Measurements from ENCODE around the gene PLK5.

DNA sequence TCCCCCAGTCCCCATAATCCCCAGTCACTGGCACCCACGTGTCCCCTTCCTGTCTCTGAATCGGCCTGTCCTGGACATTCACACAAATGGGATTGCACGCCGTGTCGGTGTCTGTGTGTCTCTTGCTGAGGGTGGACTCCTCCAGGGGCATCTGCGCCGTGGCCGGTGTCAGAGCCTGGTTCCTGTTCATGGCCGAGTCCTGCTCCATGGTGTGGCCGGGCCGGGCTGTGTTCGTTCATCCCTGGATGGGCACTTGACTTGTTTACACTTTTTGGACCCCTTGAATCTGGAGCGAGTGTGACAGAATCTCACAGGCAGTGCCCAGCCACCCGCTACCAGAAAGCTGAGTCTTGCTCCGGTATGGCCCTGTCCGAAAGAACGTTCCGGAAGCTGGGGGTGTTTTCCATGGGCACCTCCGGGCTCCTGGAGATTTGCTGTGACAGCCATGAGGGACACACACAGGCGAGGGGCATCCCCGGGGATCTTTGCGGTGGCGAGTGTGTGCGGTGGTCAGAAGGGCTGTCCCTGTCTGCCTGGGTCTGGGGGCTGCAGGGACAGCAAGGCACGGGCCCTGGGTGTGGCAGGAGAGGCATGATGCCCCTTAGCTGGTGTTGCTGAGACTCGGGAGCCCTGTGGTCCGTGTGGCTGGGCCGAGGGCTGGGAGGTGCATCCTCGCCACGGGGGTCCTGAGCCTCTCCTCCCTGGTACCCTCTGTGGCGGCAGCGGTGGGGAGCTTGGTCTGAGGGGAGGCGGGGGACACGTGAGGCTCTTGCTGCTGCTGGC, 50.7 kb downstream of the PLK5 start:
- TF ChIP-seq POLR2A (IDR thresholded peaks at IDR 0.05; ENCODE audit: low read depth, low read length) (no peak), TAF1 (IDR thresholded peaks at IDR 0.05; ENCODE audit: borderline replicate concordance, low read depth, low read length) (no peak), POLR2AphosphoS5 (IDR thresholded peaks at IDR 0.05; ENCODE audit: low read depth, low read length) (no peak)
